HG03066 (cell line): ENCODE data around the gene HS6ST3.

Source experiments
- ATAC-seq: cut with Tn5 transposase; IDR thresholded peaks from one replicate; pipeline ENCODE4 v1.9.1; 2021; ENCODE audit warnings: low read depth; ENCODE audit not compliant: unreplicated experiment

The HS6ST3 gene

DNA sequence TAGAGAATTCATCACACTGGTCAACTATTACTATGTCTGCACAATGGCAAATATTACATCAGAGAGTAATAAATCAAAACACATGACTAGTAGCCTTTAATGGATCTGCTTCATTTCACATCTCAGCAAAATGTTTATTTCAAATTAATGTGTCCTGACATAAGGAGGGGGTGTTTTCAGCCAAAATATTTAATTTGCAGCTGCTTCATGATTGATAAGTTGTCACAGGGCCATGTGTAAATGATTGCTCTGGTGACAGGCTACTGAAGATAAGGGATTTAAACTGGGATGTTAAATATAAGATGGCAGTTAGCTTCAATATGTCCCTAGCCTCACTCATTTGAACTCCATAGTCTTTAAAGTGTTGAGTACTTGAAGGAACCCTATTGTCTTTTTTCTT is 601.1 kb downstream of the HS6ST3 start:
- ATAC-seq, result no peak

DNA sequence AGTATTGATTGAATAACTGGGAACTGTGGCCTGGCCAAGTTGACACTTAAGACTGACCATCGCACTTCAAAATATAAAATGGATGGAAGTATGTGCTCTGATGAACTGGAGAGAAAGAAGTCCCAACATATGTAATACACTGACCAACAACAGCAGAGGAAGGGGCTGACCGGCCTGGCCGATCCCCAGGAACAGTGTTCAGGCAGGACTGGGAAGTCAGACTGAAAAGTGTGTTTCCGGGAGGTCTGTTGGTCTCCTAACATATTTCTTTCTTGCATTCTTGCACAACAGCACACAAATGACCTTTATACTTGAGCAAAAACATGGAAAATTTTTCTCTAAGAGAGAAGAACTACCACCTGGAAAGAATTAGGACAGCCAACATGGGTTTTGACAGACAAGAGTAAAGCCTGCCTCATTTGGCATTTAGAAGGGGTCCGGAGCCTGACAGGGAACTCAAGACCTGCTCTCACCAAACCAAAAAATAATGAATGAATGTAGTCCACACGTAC is 606.5 kb downstream of the HS6ST3 start:
- no peak for ATAC-seq

GRCh38 chr13:96700657-96701056 is 610.8 kb downstream of the HS6ST3 start:
- ATAC-seq, result no peak

DNA sequence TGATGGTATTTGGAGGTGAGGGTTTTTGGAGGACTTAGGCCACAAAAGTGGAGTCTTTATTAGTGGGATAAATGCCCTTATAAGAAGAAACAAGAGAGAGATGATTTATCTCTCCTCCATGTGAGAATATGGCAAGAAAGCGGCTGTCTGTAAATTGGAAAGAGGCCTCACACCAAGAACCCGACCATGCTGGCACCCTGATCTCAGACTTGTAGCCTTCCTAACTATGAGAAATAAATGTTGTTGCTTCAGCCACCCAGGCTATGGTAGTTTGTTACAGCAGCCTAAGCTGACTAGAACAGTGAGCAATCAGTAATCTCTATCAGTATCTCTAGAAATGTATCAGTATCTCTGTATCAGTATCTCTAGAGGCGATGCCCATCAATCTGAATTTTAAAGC is 617.2 kb downstream of the HS6ST3 start:
- no peak for ATAC-seq

GRCh38 chr13:96710166-96710862 is 620.4 kb downstream of the HS6ST3 start:
- ATAC-seq, result no peak

GRCh38 chr13:96720446-96720845 is 630.5 kb downstream of the HS6ST3 start:
- no peak for ATAC-seq

DNA sequence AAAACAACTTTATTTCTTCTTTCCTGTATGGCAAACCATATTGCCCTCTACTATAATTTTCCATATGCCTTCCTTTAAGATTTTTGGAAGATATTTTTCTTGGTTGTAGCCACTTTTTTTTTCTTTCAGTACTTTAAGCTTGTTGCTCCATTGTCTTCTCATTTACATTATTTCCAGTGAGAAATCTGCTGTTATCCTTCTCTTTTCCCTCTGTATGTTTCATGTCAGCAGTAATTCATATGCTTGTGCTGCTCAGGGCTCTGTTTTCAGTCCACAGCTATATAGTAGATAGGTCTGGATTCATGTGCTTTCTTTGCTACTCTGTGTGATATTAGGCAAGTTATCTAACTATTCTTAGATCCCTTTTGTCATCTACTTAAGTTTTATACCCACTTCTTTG is 636.7 kb downstream of the HS6ST3 start:
- ATAC-seq, result no peak

GRCh38 chr13:96728463-96728862 is 638.6 kb downstream of the HS6ST3 start:
- no peak for ATAC-seq

DNA sequence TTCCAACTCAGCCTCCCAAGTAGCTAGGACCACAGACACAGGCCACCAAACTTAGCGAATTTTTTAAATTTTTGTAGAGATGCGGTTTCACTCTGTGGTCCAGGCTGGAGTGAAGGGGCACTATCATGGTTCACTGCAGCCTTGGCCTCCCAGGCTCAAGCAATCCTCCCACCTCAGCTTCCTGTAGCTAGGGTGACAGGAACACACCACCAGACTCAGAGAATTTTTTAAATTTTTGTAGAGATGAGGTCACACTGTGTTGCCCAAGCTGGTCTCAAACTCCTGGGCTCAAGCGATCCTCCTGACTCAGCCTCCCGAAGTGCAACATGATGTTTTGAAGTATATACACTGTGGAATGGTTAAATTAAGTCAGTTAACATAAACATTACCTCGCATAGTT is 640.8 kb downstream of the HS6ST3 start:
- no peak for ATAC-seq

DNA sequence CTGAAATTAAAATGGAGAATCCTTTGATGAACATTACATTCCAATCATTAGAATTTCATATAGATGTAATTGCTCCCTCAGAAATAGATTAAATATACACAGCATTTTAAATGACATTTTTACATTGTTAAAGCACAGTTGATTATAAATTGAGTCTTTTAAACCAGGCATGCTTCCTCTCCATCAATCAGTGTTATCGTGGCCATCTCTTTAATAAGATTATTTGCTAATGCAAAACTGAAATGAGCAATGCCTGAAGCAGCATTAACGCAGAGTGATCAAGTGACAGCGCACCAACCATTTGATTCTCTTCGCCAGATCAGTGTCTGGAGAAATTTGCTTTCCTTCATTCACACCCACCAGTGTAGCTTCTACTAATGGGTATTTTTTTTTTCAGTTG is 644.6 kb downstream of the HS6ST3 start:
- no peak for ATAC-seq

- ATAC-seq, result no peak
Measured at GRCh38 chr13:96741779-96742178, 651.9 kb downstream of the HS6ST3 start.

DNA sequence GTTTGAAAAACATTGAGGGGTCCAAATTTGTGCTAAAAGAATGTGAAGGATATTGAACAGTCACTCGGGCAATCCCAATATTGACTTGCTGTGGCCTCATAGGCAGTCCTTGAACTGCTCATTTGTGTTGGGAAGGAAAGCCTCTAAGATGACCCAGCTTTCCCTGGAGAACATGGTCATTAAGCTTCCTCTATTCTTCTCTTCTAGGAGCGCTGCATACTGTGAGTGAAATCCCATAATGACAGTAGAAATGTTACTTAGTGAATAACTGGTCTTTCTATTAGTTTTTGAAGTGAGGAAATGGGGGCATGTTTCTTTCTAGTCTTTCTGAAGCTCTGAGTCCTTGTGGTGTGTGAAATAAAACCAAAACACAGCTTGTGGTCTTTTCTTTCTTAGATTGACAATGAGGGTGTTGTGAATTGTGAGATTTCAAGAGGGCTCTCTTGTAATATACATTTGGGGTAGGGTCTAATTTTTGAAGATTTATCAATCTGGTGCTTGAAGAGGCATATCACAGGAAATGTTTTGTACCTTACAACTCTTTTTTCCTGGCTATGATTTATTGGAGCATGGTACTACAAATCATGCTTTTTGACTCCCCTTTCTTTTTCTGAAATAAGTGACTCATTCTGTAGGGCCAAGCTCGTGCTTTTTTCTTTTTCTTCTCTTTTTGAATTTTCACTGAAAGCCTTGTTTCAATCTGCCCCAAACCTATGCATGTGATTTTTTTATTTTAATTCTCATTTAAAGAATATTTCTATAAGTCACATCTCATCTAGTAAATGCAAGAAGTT is 653.6 kb downstream of the HS6ST3 start:
- ATAC-seq, result no peak

- ATAC-seq, result no peak
Measured at GRCh38 chr13:96744367-96745331, 654.7 kb downstream of the HS6ST3 start.

DNA sequence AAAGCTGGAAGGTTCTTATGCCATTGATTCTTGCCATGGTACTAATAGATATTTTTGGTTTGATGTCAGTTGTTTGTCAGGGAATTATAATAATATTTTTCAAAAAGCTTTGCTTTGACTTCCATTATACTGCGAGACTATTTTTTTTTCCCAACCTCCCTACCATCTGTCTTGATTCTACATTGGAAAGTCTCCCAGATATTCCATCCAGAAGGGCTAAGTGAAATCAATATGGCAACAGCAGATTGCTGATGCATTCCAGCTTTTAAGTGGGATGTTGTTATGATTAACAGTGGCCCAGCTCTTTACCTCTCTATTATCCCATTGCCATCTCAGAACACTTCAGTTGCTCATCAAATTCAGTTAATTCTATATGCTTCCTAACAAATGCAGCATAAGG is 657.0 kb downstream of the HS6ST3 start:
- ATAC-seq, result no peak

- no peak for ATAC-seq
Measured at GRCh38 chr13:96749825-96750224, 659.9 kb downstream of the HS6ST3 start.

DNA sequence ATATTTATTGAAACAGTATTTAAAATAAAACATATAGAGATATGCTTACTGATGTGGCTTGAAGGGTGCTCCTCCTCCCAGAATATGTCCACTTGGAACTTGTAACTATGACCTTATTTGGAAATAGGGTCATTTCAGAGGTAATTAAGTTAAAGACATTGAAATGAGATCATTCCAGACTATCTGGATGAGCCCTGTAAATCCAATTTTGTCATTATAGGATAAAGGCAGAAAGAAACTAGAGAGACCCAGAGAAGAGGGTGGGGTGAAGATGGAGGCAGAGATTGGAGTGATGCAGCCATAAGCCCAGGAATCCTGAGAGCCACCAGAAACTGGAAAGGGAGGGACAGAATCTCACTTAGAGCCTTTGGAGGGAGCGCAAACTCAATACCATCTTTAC is 661.2 kb downstream of the HS6ST3 start:
- ATAC-seq, result no peak

DNA sequence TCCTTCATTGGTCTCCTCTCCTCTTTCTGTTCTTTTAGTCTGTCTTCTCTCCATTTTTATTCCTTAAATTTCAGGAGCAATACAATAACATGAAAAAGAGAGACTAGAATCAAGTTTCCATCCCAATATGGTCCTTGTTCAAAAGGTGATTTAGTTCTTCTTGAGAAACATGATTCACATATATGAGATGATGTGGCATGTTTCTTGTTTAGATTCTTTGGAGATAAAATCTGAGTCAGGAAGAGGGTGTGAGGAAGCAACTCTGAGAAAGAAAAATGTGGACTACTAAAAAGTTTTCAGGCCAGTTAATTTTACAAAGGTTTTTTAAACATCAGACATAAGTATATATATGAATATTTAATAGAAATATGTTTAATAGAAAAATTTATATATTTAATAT is 673.0 kb downstream of the HS6ST3 start:
- no peak for ATAC-seq

- ATAC-seq, result no peak
Measured at GRCh38 chr13:96766306-96766705, 676.4 kb downstream of the HS6ST3 start.

DNA sequence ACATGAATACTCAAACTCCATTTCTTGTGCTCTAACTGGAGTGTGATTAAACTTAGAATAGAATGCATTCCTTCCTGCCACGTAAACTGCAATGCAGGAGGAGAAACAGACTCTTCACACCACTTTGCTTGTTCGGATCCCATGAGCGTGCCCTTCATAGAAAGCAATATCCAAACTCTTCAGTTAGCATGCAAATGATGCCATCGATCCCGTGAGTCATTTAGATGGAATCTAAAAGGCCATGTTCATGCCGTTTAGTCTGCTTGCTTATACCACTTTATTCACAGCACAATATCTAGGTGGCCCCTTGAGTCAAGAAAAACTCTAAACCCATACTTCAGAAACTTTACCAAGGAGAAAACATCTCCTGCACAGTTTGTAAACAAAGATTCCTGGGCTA is 678.6 kb downstream of the HS6ST3 start:
- ATAC-seq, result no peak

DNA sequence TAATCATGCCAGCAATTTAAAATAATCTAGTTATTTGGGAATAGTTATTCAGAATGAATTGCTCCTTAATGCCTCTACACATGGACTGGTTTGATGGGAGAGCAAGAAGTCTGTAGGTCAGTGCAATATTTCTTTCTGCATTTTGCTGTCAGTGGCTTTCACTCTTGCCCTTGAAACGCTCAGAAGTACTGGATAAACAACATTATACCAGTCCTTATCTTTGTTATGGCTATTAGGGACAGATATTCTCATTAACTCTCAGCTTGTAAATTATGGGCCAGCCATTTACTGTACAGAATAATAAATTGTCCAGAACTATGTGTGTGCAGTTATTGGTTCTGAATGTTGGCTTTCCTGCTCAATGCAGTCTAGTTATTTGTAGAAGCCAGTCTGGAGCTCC is 680.0 kb downstream of the HS6ST3 start:
- no peak for ATAC-seq
